T-helper 2 cell (primary cell): Measurements from ENCODE around the gene TMEM14A.
"Not testable (repeated sequence)": the region's sequence is repeated elsewhere in the genome, so short reads cannot be mapped to it uniquely, and the experiment has no call there.

Experiments
- DNase-seq, 5 experiments: peaks; one replicate each; pipeline versions ENCODE4 v3.0.0 to v3.0.0-alpha.2; 2012 to 2022

TMEM14A gene

GRCh38 chr6:52704060-52704459 is 33.1 kb downstream of the TMEM14A start:
- no peak for DNase-seq

- DNase-seq, result not testable (repeated sequence)
Observed at GRCh38 chr6:52704781-52705502, 34.0 kb downstream of the TMEM14A start.

- no peak for DNase-seq
Observed at GRCh38 chr6:52706001-52706400, 35.1 kb downstream of the TMEM14A start.

GRCh38 chr6:52707963-52708680 is 37.2 kb downstream of the TMEM14A start:
- DNase-seq, result no peak

- DNase-seq, result no peak
Observed at GRCh38 chr6:52712136-52712535, 41.2 kb downstream of the TMEM14A start.

- not testable (repeated sequence) for DNase-seq
Observed at GRCh38 chr6:52714761-52715160, 43.8 kb downstream of the TMEM14A start.

- DNase-seq, result no peak
Observed at GRCh38 chr6:52718550-52718949, 47.6 kb downstream of the TMEM14A start.

GRCh38 chr6:52720321-52720720 is 49.4 kb downstream of the TMEM14A start:
- DNase-seq, result no peak

- DNase-seq, result no peak
Observed at GRCh38 chr6:52724042-52724405, 53.1 kb downstream of the TMEM14A start.

GRCh38 chr6:52724406-52725121 is 53.7 kb downstream of the TMEM14A start:
- DNase-seq, result peak in 3 of 5 experiments; percentile 31 to 65 (median 34)

- no peak for DNase-seq
Observed at GRCh38 chr6:52725143-52725534, 54.2 kb downstream of the TMEM14A start.

GRCh38 chr6:52725535-52726192 is 54.8 kb downstream of the TMEM14A start:
- no peak for DNase-seq

GRCh38 chr6:52726193-52726542 is 55.3 kb downstream of the TMEM14A start:
- DNase-seq, result no peak

GRCh38 chr6:52726741-52727535 is 56.0 kb downstream of the TMEM14A start:
- no peak for DNase-seq

GRCh38 chr6:52727908-52728307 is 57.0 kb downstream of the TMEM14A start:
- no peak for DNase-seq

- DNase-seq, result no peak
Observed at GRCh38 chr6:52728394-52728793, 57.5 kb downstream of the TMEM14A start.

GRCh38 chr6:52729576-52729975 is 58.7 kb downstream of the TMEM14A start:
- DNase-seq, result no peak

- no peak for DNase-seq
Observed at GRCh38 chr6:52731719-52732118, 60.8 kb downstream of the TMEM14A start.

- DNase-seq, result no peak
Observed at GRCh38 chr6:52733172-52733571, 62.3 kb downstream of the TMEM14A start.

- no peak for DNase-seq
Observed at GRCh38 chr6:52734072-52734471, 63.2 kb downstream of the TMEM14A start.

GRCh38 chr6:52735071-52735470 is 64.2 kb downstream of the TMEM14A start:
- DNase-seq, result no peak

- DNase-seq, result no peak
Observed at GRCh38 chr6:52736145-52736544, 65.2 kb downstream of the TMEM14A start.
